Measurements from ENCODE around the gene OR56B1.

GRCh38 chr11:5701055-5701577 is 35.1 kb upstream of the OR56B1 start:
- no peak for TF ChIP-seq CTCF (IDR thresholded peaks at IDR 0.05)
- TF ChIP-seq POLR2A (IDR thresholded peaks at IDR 0.05; ENCODE audit: low read depth), result no peak
- TF ChIP-seq POLR2AphosphoS5 (IDR thresholded peaks at IDR 0.05), result no peak
